Stimulated activated naive CD8-positive, alpha-beta T cell treated with anti-CD3 and anti-CD28 coated beads, Interleukin-15, Interleukin-2, amounts not matched to agents 100 U/mL and 50 U/mL, for 24 hours (primary cell): ENCODE measurements around the gene RBMS2.
"Not testable (repeated sequence)": the region's sequence is repeated elsewhere in the genome, so short reads cannot be mapped to it uniquely, and the experiment has no call there.

Experiments used
- ATAC-seq: fragments of 150-1000 bp; cut with Tn5 transposase; one replicate; pipeline ENCODE4 v1.10.0; 2021
- DNase-seq: peaks from one replicate; pipeline ENCODE4 v3.0.0; 2021

The RBMS2 gene

DNA sequence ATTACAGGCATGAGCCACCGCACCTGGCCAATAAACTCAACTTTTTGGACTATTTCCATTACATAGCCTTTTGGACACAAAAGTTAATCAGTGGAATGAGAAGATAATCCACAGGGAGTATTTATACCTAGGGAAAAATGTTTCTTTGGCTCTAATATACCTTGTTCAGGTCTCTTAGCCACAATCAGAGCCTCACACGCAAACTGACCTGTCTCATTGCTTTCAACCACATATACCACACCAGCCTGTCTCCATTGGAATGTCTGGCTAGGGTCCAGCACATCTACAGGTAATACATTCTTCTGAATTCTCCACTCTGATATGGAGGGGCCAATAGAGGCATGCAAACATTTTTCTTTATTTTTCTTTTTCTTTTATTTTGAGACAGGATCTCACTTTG lies 3.8 kb upstream of the RBMS2 start:
- DNase-seq: no peak

DNA sequence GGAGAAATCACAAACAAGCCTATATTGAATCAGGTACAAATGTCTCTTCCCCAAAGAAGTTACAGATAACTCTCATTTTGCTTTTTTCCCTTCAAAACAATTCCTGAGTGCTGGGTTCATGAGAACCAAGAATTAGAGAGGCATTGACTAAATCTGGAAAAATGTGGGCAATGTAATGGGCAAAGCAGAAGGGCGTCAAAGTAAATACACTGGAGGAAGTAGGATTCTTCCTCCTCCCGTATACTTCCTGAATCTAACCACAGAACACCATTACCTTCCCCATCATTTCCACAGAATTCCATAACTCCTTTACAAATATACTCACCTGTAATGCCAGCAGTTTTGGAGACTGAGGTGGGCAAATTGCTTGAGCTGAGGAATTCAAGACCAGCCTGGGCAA lies 3.0 kb upstream of the RBMS2 start:
- ATAC-seq (no peak), DNase-seq (no peak)

More for the DNA sequence above, 3.8 kb upstream of the RBMS2 start:
- no peak for ATAC-seq

- ATAC-seq: no peak
- DNase-seq: no peak
Measured at GRCh38 chr12:56520048-56520447, 1.6 kb upstream of the RBMS2 start.

DNA sequence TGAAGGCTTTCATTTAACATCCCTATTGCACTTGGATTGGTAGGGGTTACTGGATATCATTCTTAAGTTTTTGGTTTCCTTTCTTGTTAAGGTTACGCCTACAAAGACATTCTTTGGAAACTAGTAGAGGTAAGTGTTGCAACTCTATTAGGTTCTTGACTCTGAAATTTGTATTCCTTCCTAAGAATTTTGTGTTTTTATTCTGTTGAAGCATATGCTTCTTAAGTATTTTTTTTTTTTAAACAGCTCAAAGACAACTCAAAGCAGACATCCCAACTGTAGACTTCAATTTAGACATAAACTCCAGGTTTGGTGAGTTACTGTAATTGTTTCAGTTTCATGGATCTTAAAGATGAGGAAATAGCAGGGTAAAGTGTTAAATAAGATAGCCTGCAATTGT lies 1.1 kb upstream of the RBMS2 start:
- DNase-seq (no peak), ATAC-seq (no peak)

DNA sequence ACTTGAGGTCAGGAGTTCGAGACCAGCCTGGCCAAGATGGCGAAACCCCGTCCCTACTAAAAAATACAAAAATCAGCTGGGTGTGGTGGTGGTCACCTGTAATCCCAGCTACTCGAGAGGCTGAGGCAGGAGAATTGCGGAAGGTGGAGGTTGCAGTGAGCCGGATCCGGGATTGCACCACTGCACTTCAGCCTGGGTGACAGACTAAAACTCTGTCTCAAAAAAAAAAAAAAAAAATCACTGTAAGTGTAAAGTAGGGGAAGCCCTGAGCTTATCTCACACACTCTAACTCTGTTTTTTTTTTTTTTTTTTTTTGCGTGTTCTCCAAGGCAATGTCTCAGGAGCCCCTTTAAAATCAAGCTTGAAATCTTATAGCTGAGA lies 421 bp upstream of the RBMS2 start:
- DNase-seq: no peak
- ATAC-seq: no peak

DNA sequence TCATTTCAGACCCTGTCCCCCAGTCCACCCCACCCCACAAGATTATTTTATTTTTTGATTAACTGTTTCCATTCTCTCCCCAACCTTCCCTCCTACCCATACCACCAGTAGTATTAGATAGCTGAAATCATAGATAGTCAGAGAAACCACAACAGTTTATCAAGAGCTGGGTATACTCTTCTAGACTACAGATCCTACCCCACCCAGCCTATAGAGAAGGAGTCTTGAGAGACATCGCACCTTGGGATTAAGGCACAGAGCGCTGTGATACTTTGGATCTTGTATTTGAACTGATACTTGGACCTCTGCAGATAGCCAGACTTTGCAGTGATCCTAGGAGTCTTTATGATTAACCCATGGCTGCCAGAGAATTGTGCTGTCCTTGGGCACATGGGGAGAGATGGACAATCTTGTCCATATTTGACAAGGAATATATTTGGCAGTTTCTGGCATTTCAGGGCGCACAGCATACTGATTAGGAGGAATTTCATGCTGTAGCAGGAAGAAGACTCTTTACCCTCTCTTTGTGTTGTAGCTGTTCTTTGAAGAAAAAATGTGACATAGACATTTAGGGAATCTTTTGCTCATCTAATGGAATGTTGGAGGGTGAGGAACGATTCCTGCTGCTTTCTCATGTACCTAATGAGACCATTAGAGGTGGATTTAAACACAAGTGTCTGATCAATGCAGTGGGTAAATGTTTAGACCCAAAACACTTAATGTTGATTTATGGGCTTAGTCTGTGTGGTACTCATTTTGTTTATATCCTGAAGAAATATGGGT lies 982 bp downstream of the RBMS2 start:
- ATAC-seq (peak; percentile 83), DNase-seq (no peak)

GRCh38 chr12:56528846-56529245 lies 7.2 kb downstream of the RBMS2 start:
- no peak for DNase-seq

DNA sequence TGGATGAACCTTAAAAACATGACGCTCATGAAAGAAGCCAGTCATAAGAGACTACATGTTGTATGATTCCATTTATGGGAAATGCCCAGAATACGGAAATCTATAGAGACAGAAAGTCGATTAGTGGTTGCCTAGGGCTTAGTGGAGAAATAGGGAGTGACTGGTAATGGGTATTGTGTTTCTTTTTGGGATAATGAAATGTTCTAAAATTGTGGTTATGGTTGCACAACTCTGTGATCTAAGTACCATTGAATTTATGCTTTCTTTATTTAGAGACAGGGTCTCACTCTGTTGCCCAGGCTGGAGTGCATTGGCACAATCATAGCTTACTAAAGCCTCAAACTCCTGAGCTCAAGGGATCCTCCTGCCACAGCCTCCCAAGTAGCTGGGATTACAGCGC lies 8.0 kb downstream of the RBMS2 start:
- DNase-seq: no peak
- ATAC-seq: no peak

More at GRCh38 chr12:56528846-56529245, 7.2 kb downstream of the RBMS2 start:
- no peak for ATAC-seq

- ATAC-seq: no peak
- no peak for DNase-seq
Measured at GRCh38 chr12:56530390-56531055, 8.9 kb downstream of the RBMS2 start.

GRCh38 chr12:56537546-56537945 lies 15.9 kb downstream of the RBMS2 start:
- no peak for ATAC-seq
- no peak for DNase-seq

DNA sequence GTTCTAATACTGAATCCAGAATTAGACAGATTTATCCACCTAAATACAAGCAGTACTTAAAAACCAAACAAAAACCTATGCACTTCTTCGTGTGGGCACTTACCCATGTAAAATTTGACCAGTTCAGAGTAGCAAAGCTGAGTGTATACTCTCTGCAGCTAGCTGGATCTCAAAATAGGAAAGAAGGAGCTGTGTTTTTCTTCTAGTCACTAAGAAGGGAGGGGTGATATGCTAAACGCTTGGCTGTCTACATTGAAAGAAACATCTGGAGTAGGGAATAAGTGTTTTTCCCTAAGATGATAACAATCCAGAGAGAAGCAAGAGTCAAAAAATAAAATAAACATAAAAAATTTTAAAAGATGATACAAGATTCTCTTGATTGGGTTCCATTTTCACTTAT lies 20.0 kb downstream of the RBMS2 start:
- no peak for DNase-seq
- ATAC-seq: no peak

DNA sequence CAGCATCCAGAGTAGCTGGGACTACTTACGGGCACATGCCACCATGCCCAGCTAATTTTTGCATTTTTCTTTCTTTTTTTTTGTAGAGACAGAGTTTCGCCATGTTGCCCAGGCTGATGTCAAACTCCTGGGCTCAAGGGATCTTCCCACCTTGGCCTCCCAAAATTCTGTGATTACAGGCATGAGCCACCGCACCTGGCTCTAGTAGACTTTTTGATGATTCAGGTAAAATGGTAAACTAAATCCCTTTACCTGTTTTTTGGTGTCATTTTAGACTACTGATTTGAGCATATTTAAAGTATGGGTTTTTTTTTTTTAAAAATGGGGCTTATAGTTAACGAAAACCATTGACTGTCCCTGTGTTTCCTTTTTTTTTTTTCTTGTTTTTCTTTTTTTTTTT lies 20.5 kb downstream of the RBMS2 start:
- ATAC-seq: no peak
- DNase-seq: no peak

DNA sequence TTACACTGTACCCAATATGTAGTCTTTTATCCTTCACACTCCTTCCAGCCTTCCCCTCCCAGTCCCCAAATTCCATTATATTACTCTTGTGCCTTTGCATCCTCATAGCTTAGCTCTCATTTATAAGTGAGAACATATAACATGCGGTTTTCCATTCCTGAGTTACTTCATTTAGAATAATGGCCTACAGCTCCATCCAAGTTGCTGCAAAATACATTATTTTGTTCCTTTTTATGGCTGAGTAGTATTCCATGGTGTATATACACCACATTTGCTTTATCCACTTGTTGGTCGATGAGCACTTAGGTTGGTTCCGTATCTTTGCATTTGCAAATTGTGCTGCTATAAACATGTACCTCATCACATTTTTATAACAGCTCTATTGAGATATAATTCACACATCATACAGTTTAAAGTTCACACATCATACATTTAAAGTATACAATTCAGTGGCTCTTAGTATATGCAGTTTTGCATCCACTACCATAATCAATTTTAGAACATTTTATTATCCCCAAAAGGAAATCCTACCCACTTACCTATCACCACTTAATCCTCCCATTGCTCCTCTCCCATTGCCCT lies 23.5 kb downstream of the RBMS2 start:
- no peak for ATAC-seq
- DNase-seq: no peak

GRCh38 chr12:56546680-56547079 lies 25.1 kb downstream of the RBMS2 start:
- DNase-seq (no peak), ATAC-seq (no peak)

GRCh38 chr12:56551070-56551469 lies 29.4 kb downstream of the RBMS2 start:
- no peak for ATAC-seq
- DNase-seq: no peak

DNA sequence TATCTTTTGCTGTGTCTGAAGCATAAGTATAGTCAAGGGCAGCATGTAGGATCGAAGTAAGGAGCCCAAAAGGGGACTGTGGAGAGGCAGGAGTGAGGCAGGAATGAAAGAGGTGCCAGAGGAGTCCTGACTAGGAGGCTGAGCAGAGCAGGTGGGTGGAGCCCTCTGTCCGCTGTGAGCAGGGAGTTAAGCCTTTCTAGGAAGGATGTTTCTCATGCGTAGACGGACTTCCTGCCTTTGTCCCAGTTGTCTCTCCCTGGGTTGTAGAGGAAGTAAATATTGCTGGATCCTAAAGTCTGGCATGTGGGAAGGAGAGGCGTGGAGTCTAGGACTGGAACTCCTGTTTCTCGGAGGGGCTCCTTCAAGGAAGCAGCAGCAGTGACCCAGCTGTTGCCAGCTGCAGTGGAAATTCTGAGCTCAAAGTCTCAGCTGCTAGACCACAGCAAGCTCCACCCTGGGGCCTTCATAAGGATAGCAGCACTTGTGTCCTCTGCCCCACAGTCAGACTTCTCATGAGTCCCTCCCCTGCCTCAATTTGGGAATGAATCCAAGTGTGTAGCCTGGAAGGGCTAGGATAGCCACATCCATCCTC lies 44.0 kb downstream of the RBMS2 start:
- peak; percentile 48 for DNase-seq

DNA sequence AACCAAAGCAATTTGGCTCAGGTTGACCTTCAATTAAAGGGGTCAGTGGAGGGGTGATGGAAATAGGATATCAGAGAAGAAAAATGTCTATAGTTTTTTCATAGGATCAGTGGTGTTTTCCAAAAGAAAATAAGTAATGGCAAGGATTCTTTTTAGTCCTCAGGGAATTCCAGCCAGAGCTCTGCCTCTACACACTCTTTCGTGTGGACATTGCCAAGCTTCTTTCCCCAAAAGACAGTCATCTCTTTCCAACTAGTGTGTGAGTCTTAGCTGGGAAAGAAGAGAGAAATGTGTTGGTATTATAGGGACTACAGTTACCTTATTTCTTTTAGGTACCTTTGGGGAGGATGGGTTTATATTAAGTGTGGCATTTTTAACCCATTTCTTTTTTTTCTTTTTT lies 46.5 kb downstream of the RBMS2 start:
- DNase-seq (no peak), ATAC-seq (no peak)

More for the DNA sequence above, 44.0 kb downstream of the RBMS2 start:
- peak; percentile 87 for ATAC-seq

GRCh38 chr12:56571121-56571520 lies 49.5 kb downstream of the RBMS2 start:
- DNase-seq (no peak), ATAC-seq (no peak)

- DNase-seq (no peak), ATAC-seq (no peak)
Measured at GRCh38 chr12:56572288-56572687, 50.7 kb downstream of the RBMS2 start.

- ATAC-seq: peak; percentile 17
- no peak for DNase-seq
Measured at GRCh38 chr12:56574210-56574609, 52.6 kb downstream of the RBMS2 start.

DNA sequence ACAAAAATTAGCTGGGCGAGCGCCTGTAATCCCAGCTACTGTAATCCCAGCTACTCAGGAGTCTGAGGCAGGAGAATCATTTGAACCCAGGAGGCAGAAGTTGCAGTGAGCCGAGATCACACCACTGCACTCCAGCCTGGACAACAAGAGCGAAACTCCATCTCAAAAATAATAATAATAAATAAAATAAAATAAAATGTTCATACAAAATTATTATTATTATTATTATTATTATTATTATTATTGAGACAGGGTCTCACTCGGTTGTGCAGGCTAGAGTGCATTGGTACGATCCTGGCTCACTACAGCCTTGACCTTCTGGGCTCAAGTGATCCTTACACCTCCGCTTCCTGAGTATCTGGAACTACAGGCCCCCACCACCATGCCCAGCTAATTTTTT lies 55.6 kb downstream of the RBMS2 start:
- DNase-seq: not testable (repeated sequence)

GRCh38 chr12:56578983-56579546 lies 57.4 kb downstream of the RBMS2 start:
- no peak for ATAC-seq

More for the DNA sequence above, 55.6 kb downstream of the RBMS2 start:
- not testable (repeated sequence) for ATAC-seq

More at GRCh38 chr12:56578983-56579546, 57.4 kb downstream of the RBMS2 start:
- no peak for DNase-seq
